ENCODE measurements around the gene NSD1. TPM values are rescaled to one million over a fixed set of nuclear protein-coding genes. Genes with fewer than 3 reads are reported as not detected.

NSD1 gene
- total RNA-seq, 2 experiments from 2014 or later: 87.6 to 93.3 TPM

DNA sequence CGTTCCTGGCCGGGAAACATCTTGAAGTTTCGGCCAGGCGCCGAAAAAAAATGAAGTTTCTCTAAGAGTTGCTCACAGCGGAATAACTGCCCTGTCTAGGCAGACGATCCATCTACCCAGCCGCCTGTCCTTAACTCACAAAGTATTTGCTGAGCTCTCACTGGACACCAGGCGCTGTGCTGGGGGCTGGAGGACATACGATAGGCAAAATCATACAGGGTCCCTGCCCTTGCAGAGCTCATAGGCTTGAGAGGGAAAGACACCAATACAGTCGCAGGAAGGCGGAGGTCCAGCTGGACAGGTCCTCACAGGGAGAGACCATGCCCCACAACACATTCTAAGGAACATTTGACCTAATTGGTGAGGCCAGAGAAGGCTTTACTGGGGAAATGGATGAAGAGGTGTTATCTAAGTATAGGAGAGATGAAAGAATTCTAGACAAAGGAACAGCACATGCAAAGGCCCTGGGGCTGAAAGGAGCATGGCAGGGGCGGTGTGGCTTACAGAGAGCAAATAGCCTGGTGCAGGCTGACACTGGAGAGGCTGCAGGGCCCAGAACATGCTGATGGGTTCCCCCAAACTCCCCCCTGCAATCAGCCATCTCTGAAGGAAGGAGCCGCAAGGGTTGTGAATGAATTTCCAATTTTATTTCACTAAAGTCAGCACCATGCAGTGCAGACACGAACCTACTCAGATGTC, 180.1 kb downstream of the NSD1 start:
- Mint-ChIP-seq H3K27ac (no peak overlapping the region), H3K4me3 (no peak overlapping the region), H3K9me3 (no peaks in the 10 kb centered on the region), H3K27me3 (peaks cover 6% of the 10 kb centered on the region), H3K4me1 (ENCODE audit: low read depth) (peaks cover 45% of the 10 kb centered on the region), H3K36me3 (ENCODE audit: low read depth) (peaks cover 4% of the 10 kb centered on the region)
- Histone ChIP-seq H3K4me3 (ENCODE audit: low read length) (no peak overlapping the region), H3K36me3 (ENCODE audit: insufficient read depth, low read length) (peaks cover 2% of the 10 kb centered on the region), H3K4me1 (ENCODE audit: insufficient read depth, low read length) (peaks cover 51% of the 10 kb centered on the region), H3K27me3 (ENCODE audit: control insufficient read depth in 1 of 2, insufficient read depth in 2 of 2, low read length in 2 of 2) (peaks cover 0 to 3% of the 10 kb centered on the region in 2 experiments), H3K9me3 (ENCODE audit: control insufficient read depth in 1 of 2, insufficient read depth in 1 of 2, low read length in 2 of 2) (no peaks in the 10 kb centered on the region), H3K27ac (ENCODE audit: low read depth in 1 of 2, low read length in 2 of 2) (no peak overlapping the region)
- ChIA-PET POLR2A (interaction anchor here (1.2 to 1.5 kb wide), 2 partner anchors 10 to 89 kb away, joined by 4 read pairs; partner anchors contain the start of genes PRELID1 and RAB24), CTCF (interaction anchor here (1.2 to 1.6 kb wide), 2 partner anchors 76 to 77 kb away, joined by 4 read pairs; no protein-coding TSS in a partner anchor)
- DNase-seq (no peak), ATAC-seq (ENCODE audit: poor library complexity) (no peak)
- no peak for TF ChIP-seq CTCF (IDR thresholded peaks at IDR 0.05)
- intact Hi-C loops (cut with DNase I, micrococcal nuclease): loop anchor here (5.0 to 10.0 kb wide), 4 partner anchors 44 to 204 kb away; partner anchors contain the start of genes DDX41 (in 1 of the 2) and RGS14 (in 1 of the 2)

GRCh38 chr5:177314376-177315342, 181.1 kb downstream of the NSD1 start:
- H3K36me3 ChIP-seq (ENCODE audit: insufficient read depth, low read length): peaks cover 2% of the 10 kb centered on the region
- H3K27me3 ChIP-seq (ENCODE audit: control insufficient read depth in 1 of 2, insufficient read depth in 2 of 2, low read length in 2 of 2): peaks cover 0 to 3% of the 10 kb centered on the region in 2 experiments
- H3K27ac ChIP-seq (ENCODE audit: low read depth in 1 of 2, low read length in 2 of 2): no peak overlapping the region
- no peak overlapping the region for H3K27ac Mint-ChIP-seq
- H3K4me1 ChIP-seq (ENCODE audit: insufficient read depth, low read length): peaks cover 43% of the 10 kb centered on the region
- intact Hi-C loops (cut with DNase I, micrococcal nuclease): loop anchor here (5.0 to 10.0 kb wide), 5 partner anchors 43 to 203 kb away; partner anchors contain the start of genes DDX41 (in 1 of the 2) and RGS14 (in 1 of the 2)
- ChIA-PET POLR2A (no interaction called here), CTCF (interaction anchor here (1.1 kb wide), 1 partner anchor 141 kb away, joined by 3 read pairs; no protein-coding TSS in a partner anchor)
- H3K36me3 Mint-ChIP-seq (ENCODE audit: low read depth): peaks cover 9% of the 10 kb centered on the region
- no peaks in the 10 kb centered on the region for H3K9me3 ChIP-seq (ENCODE audit: control insufficient read depth in 1 of 2, insufficient read depth in 1 of 2, low read length in 2 of 2)
- H3K27me3 Mint-ChIP-seq: peaks cover 6% of the 10 kb centered on the region
- no peak for ATAC-seq (ENCODE audit: poor library complexity)
- no peak overlapping the region for H3K4me3 Mint-ChIP-seq
- no peak for DNase-seq
- no peak overlapping the region for H3K4me3 ChIP-seq (ENCODE audit: low read length)
- peaks cover 43% of the 10 kb centered on the region for H3K4me1 Mint-ChIP-seq (ENCODE audit: low read depth)
- no peaks in the 10 kb centered on the region for H3K9me3 Mint-ChIP-seq
- no peak for TF ChIP-seq CTCF (IDR thresholded peaks at IDR 0.05)

DNA sequence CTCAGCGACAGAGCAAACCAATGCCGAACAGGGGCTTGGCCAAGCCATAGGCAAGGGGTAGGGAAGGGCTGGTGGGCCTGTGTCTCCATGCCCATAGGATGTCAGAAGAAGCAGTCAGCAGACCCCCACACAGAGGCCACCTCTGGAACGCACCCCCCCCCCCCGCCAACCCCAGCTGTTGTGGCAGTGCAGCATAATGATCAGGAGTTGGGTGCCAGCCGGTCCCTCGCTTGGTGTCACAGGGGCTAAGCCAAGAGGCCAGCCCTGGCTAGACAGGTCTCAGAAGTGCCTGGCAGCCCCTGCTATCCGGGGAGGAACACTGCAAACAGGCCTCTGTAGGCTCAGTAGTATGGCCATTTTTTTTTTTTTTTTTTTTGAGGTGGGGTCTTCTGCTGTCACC, 181.8 kb downstream of the NSD1 start:
- Histone ChIP-seq H3K27me3 (ENCODE audit: control insufficient read depth in 1 of 2, insufficient read depth in 2 of 2, low read length in 2 of 2) (peaks cover 0 to under 1% of the 10 kb centered on the region in 2 experiments), H3K36me3 (ENCODE audit: insufficient read depth, low read length) (peaks cover 2% of the 10 kb centered on the region), H3K27ac (ENCODE audit: low read depth in 1 of 2, low read length in 2 of 2) (no peak overlapping the region), H3K9me3 (ENCODE audit: control insufficient read depth in 1 of 2, insufficient read depth in 1 of 2, low read length in 2 of 2) (peaks cover 0 to 4% of the 10 kb centered on the region in 2 experiments), H3K4me3 (ENCODE audit: low read length) (no peak overlapping the region), H3K4me1 (ENCODE audit: insufficient read depth, low read length) (peaks cover 42% of the 10 kb centered on the region)
- POLR2A ChIA-PET: no interaction called here
- H3K36me3 Mint-ChIP-seq (ENCODE audit: low read depth): peaks cover 11% of the 10 kb centered on the region
- no peaks in the 10 kb centered on the region for H3K9me3 Mint-ChIP-seq
- peaks cover 6% of the 10 kb centered on the region for H3K27me3 Mint-ChIP-seq
- no peak for TF ChIP-seq CTCF (IDR thresholded peaks at IDR 0.05)
- H3K4me1 Mint-ChIP-seq (ENCODE audit: low read depth): peaks cover 46% of the 10 kb centered on the region
- intact Hi-C loops (cut with DNase I, micrococcal nuclease): loop anchor here in 1 of 2 experiments (5.0 to 10.0 kb wide), 2 partner anchors 142 to 201 kb away; no protein-coding TSS in a partner anchor
- H3K27ac Mint-ChIP-seq: no peak overlapping the region
- DNase-seq: no peak
- CTCF ChIA-PET: interaction anchor here (1.1 to 1.5 kb wide), 2 partner anchors 12 to 140 kb away, joined by 3 to 4 read pairs; partner anchors contain the start of genes PRELID1 and RAB24
- H3K4me3 Mint-ChIP-seq: no peak overlapping the region
- ATAC-seq (ENCODE audit: poor library complexity): no peak

Data from CD4-positive, alpha-beta T cell (primary cell).